Prostate gland (tissue), 2 donors: ENCODE data around the gene NUTM2F. TPM values are rescaled to one million over a fixed set of nuclear protein-coding genes. Genes with fewer than 3 reads are reported as not detected.

Experiments used
- DNase-seq: peaks from one replicate; pipeline ENCODE4 v3.0.0-alpha.2; 2019; ENCODE audit warnings: low spot score
- H3K27ac ChIP-seq, 2 donors: fragments of 200-600 bp; sonication (generic); 2 replicates each; pipeline ENCODE4 v1.5.1; 2017 to 2019
- H3K27me3 ChIP-seq: fragments of 200-600 bp; sonication (generic); replicated peaks from 2 replicates; pipeline ENCODE4 v1.5.1; 2019; ENCODE audit not compliant: insufficient read depth
- H3K36me3 ChIP-seq, 2 donors: fragments of 200-600 bp; sonication (generic); 1 replicate in 1 of 2; 2 replicates in 1 of 2; pipeline versions ENCODE4 v1.5.1 to v1.8.1; 2017 to 2019
- H3K4me1 ChIP-seq: fragments of 200-600 bp; sonication (generic); replicated peaks from 2 replicates; pipeline ENCODE4 v1.5.1; 2019
- H3K4me3 ChIP-seq, 2 donors: fragments of 200-600 bp; sonication (generic); 2 replicates each; pipeline ENCODE4 v1.5.1; 2017 to 2019
- H3K9me3 ChIP-seq: fragments of 200-600 bp; sonication (generic); 2 replicates; pipeline ENCODE4 v1.5.1; 2017
- CTCF ChIP-seq, 4 experiments: fragments of 200-600 bp in 2 of 4; fragments of 450-650 bp in 2 of 4; sonication (generic) in 2 of 4; IDR thresholded peaks; 1 replicate in 3 of 4; 2 replicates in 1 of 4; pipeline ENCODE4 v1.5.1; 2016 to 2019; ENCODE audit warnings: antibody characterized with exemption in 4 of 4, mild to moderate bottlenecking in 2 of 4, moderate library complexity in 2 of 4
- POLR2A ChIP-seq: fragments of 450-650 bp; IDR thresholded peaks from one replicate; pipeline ENCODE4 v1.6.1; 2016; ENCODE audit warnings: antibody characterized with exemption, mild to moderate bottlenecking
- POLR2AphosphoS5 ChIP-seq: sonication (generic); formaldehyde crosslinking; IDR thresholded peaks from one replicate; pipeline ENCODE4 v1.6.1; 2017; ENCODE audit warnings: antibody characterized with exemption
- WGBS: methylation state at CpG from one replicate; pipeline ENCODE4 v1.1.5; 2018; 5-methylcytosine and 5-hydroxymethylcytosine counted together
- intact Hi-C: fragments of 100-400 bp; cut with DNase I; formaldehyde crosslinking; loops from one replicate; pipeline ENCODE4 v1.14.2; 2022
- total RNA-seq, 2 donors: library from RNA; depleted of rRNA; stranded (reverse); fragments of >200 nt; gene quantifications; one replicate each; pipeline ENCODE4 v1.1.0, GENCODE V29; 2016

Gene NUTM2F
- total RNA-seq, 2 donors from 2014 or later: 0.40 TPM; not detected in 1

GRCh38 chr9:94303321-94303720 is 25.1 kb downstream of the NUTM2F start:
- intact Hi-C loops: no loop called here
- DNase-seq: no peak
- H3K4me1 ChIP-seq: no peaks in the 10 kb centered on the region
- H3K27ac ChIP-seq: no peak overlapping the region
- TF ChIP-seq POLR2A: no peak
- no peak for TF ChIP-seq POLR2AphosphoS5
- TF ChIP-seq CTCF (IDR thresholded peaks at IDR 0.05): no peak
- H3K27me3 ChIP-seq: no peaks in the 10 kb centered on the region
- no peak overlapping the region for H3K4me3 ChIP-seq
- H3K9me3 ChIP-seq: no peaks in the 10 kb centered on the region
- no peaks in the 10 kb centered on the region for H3K36me3 ChIP-seq

GRCh38 chr9:94302426-94302825 is 26.0 kb downstream of the NUTM2F start:
- no peaks in the 10 kb centered on the region for H3K4me1 ChIP-seq
- H3K4me3 ChIP-seq: no peak overlapping the region
- H3K27me3 ChIP-seq: no peaks in the 10 kb centered on the region
- TF ChIP-seq CTCF (IDR thresholded peaks at IDR 0.05): no peak
- no peak for TF ChIP-seq POLR2A
- no peak for TF ChIP-seq POLR2AphosphoS5
- DNase-seq: no peak
- no peak overlapping the region for H3K27ac ChIP-seq
- WGBS: 94% methylated on average over 4 of the region's 4 CpGs
- no peaks in the 10 kb centered on the region for H3K36me3 ChIP-seq
- intact Hi-C loops: no loop called here
- H3K9me3 ChIP-seq: no peaks in the 10 kb centered on the region

GRCh38 chr9:94301583-94301982 is 26.9 kb downstream of the NUTM2F start:
- Histone ChIP-seq H3K36me3 (no peaks in the 10 kb centered on the region), H3K4me3 (no peak overlapping the region), H3K4me1 (no peaks in the 10 kb centered on the region), H3K27ac (no peak overlapping the region), H3K27me3 (no peaks in the 10 kb centered on the region), H3K9me3 (no peaks in the 10 kb centered on the region)
- intact Hi-C loops: no loop called here
- no peak for DNase-seq
- TF ChIP-seq POLR2A: no peak
- TF ChIP-seq POLR2AphosphoS5: no peak
- no peak for TF ChIP-seq CTCF (IDR thresholded peaks at IDR 0.05)
- 92% methylated on average over 5 of the region's 5 CpGs for WGBS

GRCh38 chr9:94300470-94301301 is 27.8 kb downstream of the NUTM2F start:
- no peaks in the 10 kb centered on the region for H3K27me3 ChIP-seq
- WGBS: 96% methylated on average over 20 of the region's 20 CpGs
- intact Hi-C loops: no loop called here
- no peak overlapping the region for H3K27ac ChIP-seq
- DNase-seq: no peak
- no peaks in the 10 kb centered on the region for H3K4me1 ChIP-seq
- H3K36me3 ChIP-seq: no peaks in the 10 kb centered on the region
- no peaks in the 10 kb centered on the region for H3K9me3 ChIP-seq
- H3K4me3 ChIP-seq: no peak overlapping the region
- TF ChIP-seq POLR2A (no peak), CTCF (IDR thresholded peaks at IDR 0.05) (no peak), POLR2AphosphoS5 (no peak)
